ENCODE data around the gene INPP5A. TPM values are rescaled to one million over a fixed set of nuclear protein-coding genes. Genes with fewer than 3 reads are reported as not detected.
A peak's percentile ranks its signal among the peaks of the same experiment; 100 is the strongest.

INPP5A gene
- total and polyA plus RNA-seq, 7 donors = 15.1 to 48.8 (median 40.9) TPM

DNA sequence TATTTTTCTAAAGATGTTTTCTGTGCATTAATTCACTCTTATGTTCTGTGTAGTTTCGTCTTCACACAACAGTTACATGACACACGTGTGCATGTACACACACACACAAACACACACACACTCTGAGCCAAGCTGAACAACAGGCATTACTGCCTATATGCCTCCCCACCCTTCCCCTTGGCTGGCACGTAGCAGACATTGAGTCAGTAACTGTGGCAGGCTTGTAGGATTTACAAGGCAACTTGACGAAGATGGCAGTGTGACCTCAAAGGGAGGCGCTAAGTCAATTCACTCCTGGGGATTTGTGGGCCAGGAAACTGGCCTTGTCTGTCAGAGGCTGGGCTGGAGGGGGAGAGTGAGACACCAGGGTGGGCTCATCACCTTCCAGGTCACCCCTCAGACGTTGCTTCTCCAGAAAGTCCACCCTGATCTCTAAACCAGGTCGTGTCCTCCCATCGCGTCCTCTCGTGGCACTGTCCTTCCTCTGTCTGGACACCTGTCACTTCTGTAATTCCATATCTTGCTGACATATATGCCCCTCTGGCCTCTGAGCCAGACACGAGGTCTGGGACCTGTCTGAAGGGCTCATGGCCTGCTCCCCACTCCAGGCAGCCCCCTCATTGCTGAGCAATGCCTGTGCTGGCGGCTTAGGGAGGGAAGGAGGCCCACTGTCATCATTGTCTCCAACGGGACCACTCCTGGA lies 41.1 kb upstream of the INPP5A start:
- 43 to 47% (median 44%) methylated on average over 13 of the region's 13 CpGs for WGBS, 3 donors
- peak overlapping the region; percentile 18 for H3K4me3 ChIP-seq
- ATAC-seq (peak; percentile 56 to 80 (median 76)), DNase-seq (peak in 1 of 2 donors; percentile 57)
- no peaks in the 10 kb centered on the region for H3K9me3 ChIP-seq
- TF ChIP-seq, protein P1, sequence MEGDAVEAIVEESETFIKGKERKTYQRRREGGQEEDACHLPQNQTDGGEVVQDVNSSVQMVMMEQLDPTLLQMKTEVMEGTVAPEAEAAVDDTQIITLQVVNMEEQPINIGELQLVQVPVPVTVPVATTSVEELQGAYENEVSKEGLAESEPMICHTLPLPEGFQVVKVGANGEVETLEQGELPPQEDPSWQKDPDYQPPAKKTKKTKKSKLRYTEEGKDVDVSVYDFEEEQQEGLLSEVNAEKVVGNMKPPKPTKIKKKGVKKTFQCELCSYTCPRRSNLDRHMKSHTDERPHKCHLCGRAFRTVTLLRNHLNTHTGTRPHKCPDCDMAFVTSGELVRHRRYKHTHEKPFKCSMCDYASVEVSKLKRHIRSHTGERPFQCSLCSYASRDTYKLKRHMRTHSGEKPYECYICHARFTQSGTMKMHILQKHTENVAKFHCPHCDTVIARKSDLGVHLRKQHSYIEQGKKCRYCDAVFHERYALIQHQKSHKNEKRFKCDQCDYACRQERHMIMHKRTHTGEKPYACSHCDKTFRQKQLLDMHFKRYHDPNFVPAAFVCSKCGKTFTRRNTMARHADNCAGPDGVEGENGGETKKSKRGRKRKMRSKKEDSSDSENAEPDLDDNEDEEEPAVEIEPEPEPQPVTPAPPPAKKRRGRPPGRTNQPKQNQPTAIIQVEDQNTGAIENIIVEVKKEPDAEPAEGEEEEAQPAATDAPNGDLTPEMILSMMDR (IDR thresholded peaks at IDR 0.05) = no peak
- intact Hi-C loops (cut with DNase I) = no loop called here
- peaks cover 40% of the 10 kb centered on the region for H3K4me1 ChIP-seq
- no peaks in the 10 kb centered on the region for H3K36me3 ChIP-seq (ENCODE audit: insufficient read depth in 1 of 2, low read depth in 1 of 2)
- peak overlapping the region; percentile 66 for H3K27ac ChIP-seq
- H3K27me3 ChIP-seq (ENCODE audit: insufficient read depth in 3 of 3, low read length in 2 of 3) = no peaks in the 10 kb centered on the region

DNA sequence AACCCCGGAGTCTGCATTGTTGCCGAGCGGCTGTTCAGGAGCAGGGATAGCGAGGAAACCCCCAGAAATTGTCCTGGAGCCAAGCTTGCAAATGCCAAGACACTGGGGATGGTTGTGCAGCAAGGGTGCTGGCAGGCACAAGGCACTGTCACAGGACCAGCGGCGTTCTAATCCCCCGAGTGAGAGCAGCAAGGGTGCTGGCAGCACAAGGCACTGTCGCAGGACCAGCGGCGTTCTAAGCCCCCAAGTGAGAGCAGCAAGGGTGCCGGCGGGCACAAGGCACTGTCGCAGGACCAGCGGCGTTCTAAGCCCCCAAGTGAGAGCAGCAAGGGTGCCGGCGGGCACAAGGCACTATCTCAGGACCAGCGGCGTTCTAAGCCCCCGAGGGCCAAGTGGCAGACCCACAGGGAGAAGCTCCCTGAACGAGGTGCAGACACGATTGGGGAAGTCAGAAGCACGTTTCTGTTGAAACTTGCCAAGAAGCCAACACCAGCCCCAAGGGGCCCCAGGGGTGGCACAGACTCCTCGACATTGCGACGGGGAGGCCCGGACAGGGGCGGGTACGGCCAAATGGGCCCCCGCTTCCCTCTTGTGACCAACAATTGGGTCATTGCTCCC lies 40.4 kb upstream of the INPP5A start:
- intact Hi-C loops (cut with DNase I) = no loop called here
- ATAC-seq = peak; percentile 43 to 74 (median 62)
- DNase-seq = peak in 1 of 2 donors; percentile 60
- WGBS, 3 donors = 53 to 68% (median 55%) methylated on average over 30 of the region's 30 CpGs
- TF ChIP-seq, protein P1 (IDR thresholded peaks at IDR 0.05) = no peak
- no peaks in the 10 kb centered on the region for H3K9me3 ChIP-seq
- H3K4me3 ChIP-seq = peak overlapping the region; percentile 18
- H3K4me1 ChIP-seq = peaks cover 40% of the 10 kb centered on the region
- H3K36me3 ChIP-seq (ENCODE audit: insufficient read depth in 1 of 2, low read depth in 1 of 2) = no peaks in the 10 kb centered on the region
- H3K27ac ChIP-seq = peak overlapping the region; percentile 66
- H3K27me3 ChIP-seq (ENCODE audit: insufficient read depth in 3 of 3, low read length in 2 of 3) = no peaks in the 10 kb centered on the region

DNA sequence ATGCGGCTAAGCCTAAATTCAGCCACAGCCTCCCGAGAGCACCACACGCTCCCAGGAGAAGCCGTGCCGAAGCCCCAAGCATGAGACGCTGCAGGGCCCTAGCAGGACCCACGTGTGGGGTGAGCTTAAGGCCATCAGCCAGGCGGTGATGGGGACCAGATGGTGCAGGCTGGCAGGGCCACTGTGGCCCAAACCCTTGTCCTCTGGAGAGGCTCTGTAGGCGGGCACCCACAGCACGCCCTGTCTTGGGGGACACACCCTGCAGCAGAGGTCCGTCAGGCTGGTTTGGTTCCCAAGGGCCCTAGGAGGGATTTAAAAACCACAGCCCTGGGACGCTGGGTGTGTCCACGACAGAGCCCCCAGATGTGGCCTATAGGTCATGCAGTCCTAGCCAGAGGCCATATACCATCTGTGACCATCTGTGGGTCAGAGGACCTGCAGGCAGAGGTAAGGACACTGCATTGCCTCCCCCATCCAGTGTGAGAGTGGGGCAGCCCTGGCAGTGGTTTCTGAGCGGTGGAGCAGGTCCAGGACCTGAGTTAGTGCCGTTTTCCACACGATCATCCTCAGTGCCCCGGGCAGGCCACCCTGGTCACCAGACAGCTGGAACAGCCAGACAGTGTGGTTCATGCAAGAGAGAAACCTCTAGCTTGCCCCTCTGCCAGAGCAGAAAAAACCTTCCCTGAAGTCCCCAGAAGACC lies 39.6 kb upstream of the INPP5A start:
- H3K9me3 ChIP-seq = no peaks in the 10 kb centered on the region
- 57 to 77% (median 63%) methylated on average over 17 of the region's 17 CpGs for WGBS, 3 donors
- H3K4me1 ChIP-seq = peaks cover 40% of the 10 kb centered on the region
- no peaks in the 10 kb centered on the region for H3K36me3 ChIP-seq (ENCODE audit: insufficient read depth in 1 of 2, low read depth in 1 of 2)
- intact Hi-C loops (cut with DNase I) = no loop called here
- ATAC-seq = peak in 2 of 4 donors; percentile 11 to 15
- peak in 1 of 2 donors; percentile 50 for DNase-seq
- H3K27ac ChIP-seq = no peak overlapping the region
- TF ChIP-seq, protein P1 (IDR thresholded peaks at IDR 0.05) = no peak
- no peak overlapping the region for H3K4me3 ChIP-seq
- H3K27me3 ChIP-seq (ENCODE audit: insufficient read depth in 3 of 3, low read length in 2 of 3) = no peaks in the 10 kb centered on the region

DNA sequence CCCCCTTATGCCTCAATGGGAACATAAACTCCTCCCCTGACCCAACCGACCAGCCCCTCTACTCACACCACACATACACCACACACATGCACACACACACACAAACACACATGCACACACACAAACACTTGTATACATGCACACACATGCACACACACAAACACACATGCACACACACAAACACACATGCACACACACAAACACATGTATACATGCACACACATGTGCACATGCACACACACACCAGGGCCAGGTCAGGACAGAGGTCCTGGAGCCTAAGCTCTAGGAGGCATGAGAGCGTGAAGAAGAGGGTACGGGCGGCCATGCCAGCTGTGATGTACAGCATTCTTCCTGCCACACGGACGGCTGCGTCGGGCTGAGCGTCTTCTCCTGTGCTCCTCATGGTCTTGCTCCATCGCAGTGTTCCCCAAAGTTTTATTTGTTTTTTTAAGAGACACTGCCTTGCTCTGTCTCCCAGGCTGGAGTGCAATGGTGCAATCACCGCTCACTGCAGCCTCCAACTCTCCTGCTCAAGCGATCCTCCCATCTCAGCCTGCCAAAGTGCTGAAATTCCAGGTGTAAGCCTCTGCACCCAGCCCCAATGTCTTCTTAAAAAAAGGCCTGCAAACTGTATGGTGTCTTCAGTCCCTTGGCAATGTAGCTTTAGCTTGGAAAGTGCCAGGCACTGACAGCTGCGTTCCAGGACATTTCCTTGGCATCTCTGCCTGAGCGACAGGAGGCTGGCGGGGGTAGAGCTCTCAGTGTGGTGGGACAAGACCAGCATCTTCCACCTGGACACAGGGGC lies 38.8 kb upstream of the INPP5A start:
- Histone ChIP-seq H3K27me3 (ENCODE audit: insufficient read depth in 3 of 3, low read length in 2 of 3) (no peaks in the 10 kb centered on the region), H3K9me3 (no peaks in the 10 kb centered on the region), H3K4me3 (no peak overlapping the region), H3K36me3 (ENCODE audit: insufficient read depth in 1 of 2, low read depth in 1 of 2) (no peaks in the 10 kb centered on the region), H3K27ac (no peak overlapping the region), H3K4me1 (peaks cover 40% of the 10 kb centered on the region)
- WGBS, 3 donors = 40 to 49% (median 41%) methylated on average over 15 of the region's 15 CpGs
- peak; percentile 55 to 79 (median 68) for ATAC-seq
- intact Hi-C loops (cut with DNase I) = no loop called here
- DNase-seq = peak in 1 of 2 donors; percentile 74
- TF ChIP-seq, protein P1 (IDR thresholded peaks at IDR 0.05) = no peak
